ENCODE measurements around the gene HAP1. TPM values are rescaled to one million over a fixed set of nuclear protein-coding genes. Genes with fewer than 3 reads are reported as not detected.

Gene HAP1
- total RNA-seq, 1 donor from 2014 or later, result not detected

- Histone ChIP-seq H3K4me1 (ENCODE audit: control insufficient read depth in 3 of 3, insufficient read depth in 3 of 3, low read length in 3 of 3) (peaks cover 34 to 37% (median 37%) of the 10 kb centered on the region in 3 donors), H3K27ac (ENCODE audit: low read depth, low read length) (no peak overlapping the region), H3K9ac (ENCODE audit: low read depth in 1 of 3, low read length in 3 of 3) (no peak overlapping the region), H3K4me3 (ENCODE audit: low read length in 3 of 3) (no peak overlapping the region), H3K27me3 (ENCODE audit: control insufficient read depth in 3 of 3, insufficient read depth in 3 of 3, low read length in 3 of 3) (no peaks in the 10 kb centered on the region), H3K9me3 (ENCODE audit: control insufficient read depth in 3 of 3, low read length in 3 of 3) (no peaks in the 10 kb centered on the region), H3K36me3 (ENCODE audit: control insufficient read depth in 3 of 3, insufficient read depth in 3 of 3, low read length in 3 of 3) (peaks cover 39 to 47% (median 46%) of the 10 kb centered on the region in 3 donors)
Observed at GRCh38 chr17:41695134-41695661, 39.2 kb downstream of the HAP1 start.

- Histone ChIP-seq H3K9me3 (ENCODE audit: control insufficient read depth in 3 of 3, low read length in 3 of 3) (no peaks in the 10 kb centered on the region), H3K4me1 (ENCODE audit: control insufficient read depth in 3 of 3, insufficient read depth in 3 of 3, low read length in 3 of 3) (peaks cover 38 to 45% (median 45%) of the 10 kb centered on the region in 3 donors), H3K9ac (ENCODE audit: low read depth in 1 of 3, low read length in 3 of 3) (no peak overlapping the region)
Observed at GRCh38 chr17:41692722-41693521, 41.5 kb downstream of the HAP1 start.

GRCh38 chr17:41691031-41691777 lies 43.2 kb downstream of the HAP1 start:
- Histone ChIP-seq H3K27me3 (ENCODE audit: control insufficient read depth in 3 of 3, insufficient read depth in 3 of 3, low read length in 3 of 3) (no peaks in the 10 kb centered on the region), H3K27ac (ENCODE audit: low read depth, low read length) (peak overlapping the region; percentile 31), H3K9ac (ENCODE audit: low read depth in 1 of 3, low read length in 3 of 3) (no peak overlapping the region), H3K4me3 (ENCODE audit: low read length in 3 of 3) (peak overlapping the region in 2 of 3 donors; percentile 35 to 84), H3K36me3 (ENCODE audit: control insufficient read depth in 3 of 3, insufficient read depth in 3 of 3, low read length in 3 of 3) (peaks cover 47 to 55% (median 55%) of the 10 kb centered on the region in 3 donors), H3K4me1 (ENCODE audit: control insufficient read depth in 3 of 3, insufficient read depth in 3 of 3, low read length in 3 of 3) (peaks cover 28 to 36% (median 34%) of the 10 kb centered on the region in 3 donors), H3K9me3 (ENCODE audit: control insufficient read depth in 3 of 3, low read length in 3 of 3) (no peaks in the 10 kb centered on the region)

More at GRCh38 chr17:41692722-41693521, 41.5 kb downstream of the HAP1 start:
- Histone ChIP-seq H3K36me3 (ENCODE audit: control insufficient read depth in 3 of 3, insufficient read depth in 3 of 3, low read length in 3 of 3) (peaks cover 47 to 55% (median 55%) of the 10 kb centered on the region in 3 donors), H3K27ac (ENCODE audit: low read depth, low read length) (peak overlapping the region; percentile 21), H3K4me3 (ENCODE audit: low read length in 3 of 3) (no peak overlapping the region), H3K27me3 (ENCODE audit: control insufficient read depth in 3 of 3, insufficient read depth in 3 of 3, low read length in 3 of 3) (no peaks in the 10 kb centered on the region)

- Histone ChIP-seq H3K9ac (ENCODE audit: low read depth in 1 of 3, low read length in 3 of 3) (peak overlapping the region; percentile 2 to 100 (median 87)), H3K4me1 (ENCODE audit: control insufficient read depth in 3 of 3, insufficient read depth in 3 of 3, low read length in 3 of 3) (peaks cover 24 to 34% (median 30%) of the 10 kb centered on the region in 3 donors), H3K27me3 (ENCODE audit: control insufficient read depth in 3 of 3, insufficient read depth in 3 of 3, low read length in 3 of 3) (no peaks in the 10 kb centered on the region), H3K9me3 (ENCODE audit: control insufficient read depth in 3 of 3, low read length in 3 of 3) (no peaks in the 10 kb centered on the region), H3K4me3 (ENCODE audit: low read length in 3 of 3) (peak overlapping the region; percentile 46 to 94 (median 84)), H3K36me3 (ENCODE audit: control insufficient read depth in 3 of 3, insufficient read depth in 3 of 3, low read length in 3 of 3) (peaks cover 47 to 55% (median 55%) of the 10 kb centered on the region in 3 donors), H3K27ac (ENCODE audit: low read depth, low read length) (peak overlapping the region; percentile 100)
Observed at GRCh38 chr17:41690497-41690896, 43.9 kb downstream of the HAP1 start.

GRCh38 chr17:41689497-41690299 lies 44.7 kb downstream of the HAP1 start:
- Histone ChIP-seq H3K4me1 (ENCODE audit: control insufficient read depth in 3 of 3, insufficient read depth in 3 of 3, low read length in 3 of 3) (peaks cover 24 to 34% (median 30%) of the 10 kb centered on the region in 3 donors), H3K9me3 (ENCODE audit: control insufficient read depth in 3 of 3, low read length in 3 of 3) (no peaks in the 10 kb centered on the region), H3K9ac (ENCODE audit: low read depth in 1 of 3, low read length in 3 of 3) (peak overlapping the region; percentile 87 to 100 (median 100)), H3K27ac (ENCODE audit: low read depth, low read length) (peak overlapping the region; percentile 100), H3K4me3 (ENCODE audit: low read length in 3 of 3) (peak overlapping the region; percentile 84 to 94 (median 86)), H3K27me3 (ENCODE audit: control insufficient read depth in 3 of 3, insufficient read depth in 3 of 3, low read length in 3 of 3) (no peaks in the 10 kb centered on the region), H3K36me3 (ENCODE audit: control insufficient read depth in 3 of 3, insufficient read depth in 3 of 3, low read length in 3 of 3) (peaks cover 47 to 49% (median 48%) of the 10 kb centered on the region in 3 donors)

GRCh38 chr17:41688641-41689496 lies 45.6 kb downstream of the HAP1 start, which contains the start of gene EIF1:
EIF1 (plus strand) TSS chr17:41688885; CDS start chr17:41689039, 154 bp downstream.
- peaks cover 42 to 44% (median 44%) of the 10 kb centered on the region in 3 donors for H3K36me3 ChIP-seq (ENCODE audit: control insufficient read depth in 3 of 3, insufficient read depth in 3 of 3, low read length in 3 of 3)
- H3K9me3 ChIP-seq (ENCODE audit: control insufficient read depth in 3 of 3, low read length in 3 of 3), result no peaks in the 10 kb centered on the region
- peak within 1 kb of the TSS; percentile 84 to 94 (median 91) for H3K4me3 ChIP-seq (ENCODE audit: low read length in 3 of 3)
- no peaks in the 10 kb centered on the region for H3K27me3 ChIP-seq (ENCODE audit: control insufficient read depth in 3 of 3, insufficient read depth in 3 of 3, low read length in 3 of 3)
- H3K27ac ChIP-seq (ENCODE audit: low read depth, low read length), result peak within 1 kb of the TSS; percentile 100
- H3K9ac ChIP-seq (ENCODE audit: low read depth in 1 of 3, low read length in 3 of 3), result peak within 1 kb of the TSS; percentile 100
- peaks cover 24 to 34% (median 30%) of the 10 kb centered on the region in 3 donors for H3K4me1 ChIP-seq (ENCODE audit: control insufficient read depth in 3 of 3, insufficient read depth in 3 of 3, low read length in 3 of 3)

GRCh38 chr17:41687828-41688640 lies 46.4 kb downstream of the HAP1 start:
- Histone ChIP-seq H3K36me3 (ENCODE audit: control insufficient read depth in 3 of 3, insufficient read depth in 3 of 3, low read length in 3 of 3) (peaks cover 36% of the 10 kb centered on the region in 3 donors), H3K27me3 (ENCODE audit: control insufficient read depth in 3 of 3, insufficient read depth in 3 of 3, low read length in 3 of 3) (no peaks in the 10 kb centered on the region), H3K4me1 (ENCODE audit: control insufficient read depth in 3 of 3, insufficient read depth in 3 of 3, low read length in 3 of 3) (peaks cover 24 to 34% (median 30%) of the 10 kb centered on the region in 3 donors), H3K27ac (ENCODE audit: low read depth, low read length) (peak overlapping the region; percentile 100), H3K9ac (ENCODE audit: low read depth in 1 of 3, low read length in 3 of 3) (peak overlapping the region; percentile 87 to 95 (median 89)), H3K9me3 (ENCODE audit: control insufficient read depth in 3 of 3, low read length in 3 of 3) (no peaks in the 10 kb centered on the region), H3K4me3 (ENCODE audit: low read length in 3 of 3) (peak overlapping the region; percentile 83 to 91 (median 85))

- H3K9me3 ChIP-seq (ENCODE audit: control insufficient read depth in 3 of 3, low read length in 3 of 3), result no peaks in the 10 kb centered on the region
- H3K4me1 ChIP-seq (ENCODE audit: control insufficient read depth in 3 of 3, insufficient read depth in 3 of 3, low read length in 3 of 3), result peaks cover 19 to 22% (median 22%) of the 10 kb centered on the region in 3 donors
- H3K27ac ChIP-seq (ENCODE audit: low read depth, low read length), result no peak overlapping the region
- H3K27me3 ChIP-seq (ENCODE audit: control insufficient read depth in 3 of 3, insufficient read depth in 3 of 3, low read length in 3 of 3), result no peaks in the 10 kb centered on the region
- H3K9ac ChIP-seq (ENCODE audit: low read depth in 1 of 3, low read length in 3 of 3), result no peak overlapping the region
- peaks cover 18 to 19% (median 18%) of the 10 kb centered on the region in 3 donors for H3K36me3 ChIP-seq (ENCODE audit: control insufficient read depth in 3 of 3, insufficient read depth in 3 of 3, low read length in 3 of 3)
- no peak overlapping the region for H3K4me3 ChIP-seq (ENCODE audit: low read length in 3 of 3)
Observed at GRCh38 chr17:41686281-41686680, 48.2 kb downstream of the HAP1 start.

Data from skeletal muscle tissue (tissue), 4 donors.